ENCODE results near the gene C19orf85. TPM values are rescaled to one million over a fixed set of nuclear protein-coding genes. Genes with fewer than 3 reads are reported as not detected.

Gene C19orf85
- total RNA-seq (2014; rRNA removed; shearing (Covaris generic)) = 0.85 and 1.7 TPM in 2 replicates
- polyA plus RNA-seq (2016; fragmentation: Nextera tagmentation; extraction: Ambion mirVana) = 2.1 and 3.4 TPM in 2 replicates
- long read RNA-seq, partial matches to known transcripts = 0 of 1 reads
- long read RNA-seq, other reads (novel, unspliced or antisense) = 0 of 1 reads

- H3K9me2 ChIP-seq (ENCODE audit: insufficient read depth) = no peaks in the 10 kb centered on the region
- ATAC-seq (no peak), DNase-seq (ENCODE audit: low spot score) (no peak)
- no peaks in the 10 kb centered on the region for H3K36me3 ChIP-seq (ENCODE audit: insufficient read depth)
- H3K4me1 ChIP-seq (ENCODE audit: insufficient read depth) = peaks cover 22% of the 10 kb centered on the region
- no peaks in the 10 kb centered on the region; the same call in 1 of the 2 replicates for H4K20me1 ChIP-seq (replicated peaks; ENCODE audit: insufficient read depth)
- no peaks in the 10 kb centered on the region for H3K27me3 ChIP-seq (ENCODE audit: insufficient read depth)
- peak within 1 kb of the TSS; percentile 76; the same call in 1 of the 2 replicates for H2AFZ ChIP-seq
- no peak within 1 kb of the TSS for H3K4me3 Mint-ChIP-seq
- peaks cover 27% of the 10 kb centered on the region for H3K4me1 Mint-ChIP-seq
- peaks cover 2% of the 10 kb centered on the region; the same call in 1 of the 3 replicates for H3K36me3 Mint-ChIP-seq (ENCODE audit: low read depth)
- 0 out of 2 replicates have a peak within 1 kb of the TSS, but pooled peaks have one; percentile 32 for H3K4me3 ChIP-seq
- peaks cover 21% of the 10 kb centered on the region for H3K27me3 Mint-ChIP-seq (ENCODE audit: insufficient read depth, low read depth, poor library complexity)
- no peak within 1 kb of the TSS for H3K27ac ChIP-seq (ENCODE audit: low read depth)
- peaks cover 24% of the 10 kb centered on the region; the same call in 1 of the 2 replicates for H3F3A ChIP-seq (replicated peaks; ENCODE audit: low read depth)
- peaks cover 9% of the 10 kb centered on the region for H3K79me2 ChIP-seq (replicated peaks; ENCODE audit: insufficient read depth)
- H3K4me2 ChIP-seq = peak within 1 kb of the TSS; percentile 71
- 0 out of 2 replicates have a peak within 1 kb of the TSS, but pooled peaks have one; percentile 14 for H3K27ac Mint-ChIP-seq
- peaks cover 3% of the 10 kb centered on the region; the same call in 1 of the 3 replicates for H3K9me3 Mint-ChIP-seq
- TF ChIP-seq, protein P1, sequence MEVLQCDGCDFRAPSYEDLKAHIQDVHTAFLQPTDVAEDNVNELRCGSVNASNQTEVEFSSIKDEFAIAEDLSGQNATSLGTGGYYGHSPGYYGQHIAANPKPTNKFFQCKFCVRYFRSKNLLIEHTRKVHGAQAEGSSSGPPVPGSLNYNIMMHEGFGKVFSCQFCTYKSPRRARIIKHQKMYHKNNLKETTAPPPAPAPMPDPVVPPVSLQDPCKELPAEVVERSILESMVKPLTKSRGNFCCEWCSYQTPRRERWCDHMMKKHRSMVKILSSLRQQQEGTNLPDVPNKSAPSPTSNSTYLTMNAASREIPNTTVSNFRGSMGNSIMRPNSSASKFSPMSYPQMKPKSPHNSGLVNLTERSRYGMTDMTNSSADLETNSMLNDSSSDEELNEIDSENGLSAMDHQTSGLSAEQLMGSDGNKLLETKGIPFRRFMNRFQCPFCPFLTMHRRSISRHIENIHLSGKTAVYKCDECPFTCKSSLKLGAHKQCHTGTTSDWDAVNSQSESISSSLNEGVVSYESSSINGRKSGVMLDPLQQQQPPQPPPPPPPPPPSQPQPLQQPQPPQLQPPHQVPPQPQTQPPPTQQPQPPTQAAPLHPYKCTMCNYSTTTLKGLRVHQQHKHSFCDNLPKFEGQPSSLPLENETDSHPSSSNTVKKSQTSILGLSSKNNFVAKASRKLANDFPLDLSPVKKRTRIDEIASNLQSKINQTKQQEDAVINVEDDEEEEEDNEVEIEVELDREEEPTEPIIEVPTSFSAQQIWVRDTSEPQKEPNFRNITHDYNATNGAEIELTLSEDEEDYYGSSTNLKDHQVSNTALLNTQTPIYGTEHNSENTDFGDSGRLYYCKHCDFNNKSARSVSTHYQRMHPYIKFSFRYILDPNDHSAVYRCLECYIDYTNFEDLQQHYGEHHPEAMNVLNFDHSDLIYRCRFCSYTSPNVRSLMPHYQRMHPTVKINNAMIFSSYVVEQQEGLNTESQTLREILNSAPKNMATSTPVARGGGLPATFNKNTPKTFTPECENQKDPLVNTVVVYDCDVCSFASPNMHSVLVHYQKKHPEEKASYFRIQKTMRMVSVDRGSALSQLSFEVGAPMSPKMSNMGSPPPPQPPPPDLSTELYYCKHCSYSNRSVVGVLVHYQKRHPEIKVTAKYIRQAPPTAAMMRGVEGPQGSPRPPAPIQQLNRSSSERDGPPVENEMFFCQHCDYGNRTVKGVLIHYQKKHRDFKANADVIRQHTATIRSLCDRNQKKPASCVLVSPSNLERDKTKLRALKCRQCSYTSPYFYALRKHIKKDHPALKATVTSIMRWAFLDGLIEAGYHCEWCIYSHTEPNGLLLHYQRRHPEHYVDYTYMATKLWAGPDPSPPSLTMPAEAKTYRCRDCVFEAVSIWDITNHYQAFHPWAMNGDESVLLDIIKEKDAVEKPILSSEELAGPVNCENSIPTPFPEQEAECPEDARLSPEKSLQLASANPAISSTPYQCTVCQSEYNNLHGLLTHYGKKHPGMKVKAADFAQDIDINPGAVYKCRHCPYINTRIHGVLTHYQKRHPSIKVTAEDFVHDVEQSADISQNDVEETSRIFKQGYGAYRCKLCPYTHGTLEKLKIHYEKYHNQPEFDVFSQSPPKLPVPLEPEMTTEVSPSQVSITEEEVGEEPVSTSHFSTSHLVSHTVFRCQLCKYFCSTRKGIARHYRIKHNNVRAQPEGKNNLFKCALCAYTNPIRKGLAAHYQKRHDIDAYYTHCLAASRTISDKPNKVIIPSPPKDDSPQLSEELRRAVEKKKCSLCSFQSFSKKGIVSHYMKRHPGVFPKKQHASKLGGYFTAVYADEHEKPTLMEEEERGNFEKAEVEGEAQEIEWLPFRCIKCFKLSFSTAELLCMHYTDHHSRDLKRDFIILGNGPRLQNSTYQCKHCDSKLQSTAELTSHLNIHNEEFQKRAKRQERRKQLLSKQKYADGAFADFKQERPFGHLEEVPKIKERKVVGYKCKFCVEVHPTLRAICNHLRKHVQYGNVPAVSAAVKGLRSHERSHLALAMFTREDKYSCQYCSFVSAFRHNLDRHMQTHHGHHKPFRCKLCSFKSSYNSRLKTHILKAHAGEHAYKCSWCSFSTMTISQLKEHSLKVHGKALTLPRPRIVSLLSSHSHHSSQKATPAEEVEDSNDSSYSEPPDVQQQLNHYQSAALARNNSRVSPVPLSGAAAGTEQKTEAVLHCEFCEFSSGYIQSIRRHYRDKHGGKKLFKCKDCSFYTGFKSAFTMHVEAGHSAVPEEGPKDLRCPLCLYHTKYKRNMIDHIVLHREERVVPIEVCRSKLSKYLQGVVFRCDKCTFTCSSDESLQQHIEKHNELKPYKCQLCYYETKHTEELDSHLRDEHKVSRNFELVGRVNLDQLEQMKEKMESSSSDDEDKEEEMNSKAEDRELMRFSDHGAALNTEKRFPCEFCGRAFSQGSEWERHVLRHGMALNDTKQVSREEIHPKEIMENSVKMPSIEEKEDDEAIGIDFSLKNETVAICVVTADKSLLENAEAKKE (CRISPR knock-in tag; IDR thresholded peaks at IDR 0.05) = no peak
- TF ChIP-seq JUNB (IDR thresholded peaks at IDR 0.05; ENCODE audit: unreplicated experiment) (no peak), ZNF331 (CRISPR knock-in tag; IDR thresholded peaks at IDR 0.05; ENCODE audit: low read depth) (no peak), NANOG (IDR thresholded peaks at IDR 0.05; ENCODE audit: borderline replicate concordance) (peak; percentile 29; the same call in 1 of the 2 replicates), CTCF (conservative IDR thresholded peaks at IDR 0.05; ENCODE audit: low read depth in 2 of 2) (no peak)
- TF ChIP-seq, protein P2, sequence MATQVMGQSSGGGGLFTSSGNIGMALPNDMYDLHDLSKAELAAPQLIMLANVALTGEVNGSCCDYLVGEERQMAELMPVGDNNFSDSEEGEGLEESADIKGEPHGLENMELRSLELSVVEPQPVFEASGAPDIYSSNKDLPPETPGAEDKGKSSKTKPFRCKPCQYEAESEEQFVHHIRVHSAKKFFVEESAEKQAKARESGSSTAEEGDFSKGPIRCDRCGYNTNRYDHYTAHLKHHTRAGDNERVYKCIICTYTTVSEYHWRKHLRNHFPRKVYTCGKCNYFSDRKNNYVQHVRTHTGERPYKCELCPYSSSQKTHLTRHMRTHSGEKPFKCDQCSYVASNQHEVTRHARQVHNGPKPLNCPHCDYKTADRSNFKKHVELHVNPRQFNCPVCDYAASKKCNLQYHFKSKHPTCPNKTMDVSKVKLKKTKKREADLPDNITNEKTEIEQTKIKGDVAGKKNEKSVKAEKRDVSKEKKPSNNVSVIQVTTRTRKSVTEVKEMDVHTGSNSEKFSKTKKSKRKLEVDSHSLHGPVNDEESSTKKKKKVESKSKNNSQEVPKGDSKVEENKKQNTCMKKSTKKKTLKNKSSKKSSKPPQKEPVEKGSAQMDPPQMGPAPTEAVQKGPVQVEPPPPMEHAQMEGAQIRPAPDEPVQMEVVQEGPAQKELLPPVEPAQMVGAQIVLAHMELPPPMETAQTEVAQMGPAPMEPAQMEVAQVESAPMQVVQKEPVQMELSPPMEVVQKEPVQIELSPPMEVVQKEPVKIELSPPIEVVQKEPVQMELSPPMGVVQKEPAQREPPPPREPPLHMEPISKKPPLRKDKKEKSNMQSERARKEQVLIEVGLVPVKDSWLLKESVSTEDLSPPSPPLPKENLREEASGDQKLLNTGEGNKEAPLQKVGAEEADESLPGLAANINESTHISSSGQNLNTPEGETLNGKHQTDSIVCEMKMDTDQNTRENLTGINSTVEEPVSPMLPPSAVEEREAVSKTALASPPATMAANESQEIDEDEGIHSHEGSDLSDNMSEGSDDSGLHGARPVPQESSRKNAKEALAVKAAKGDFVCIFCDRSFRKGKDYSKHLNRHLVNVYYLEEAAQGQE (IDR thresholded peaks at IDR 0.05; ENCODE audit: unreplicated experiment) = no peak
Measured at GRCh38 chr19:55464662-55465054, at the start of gene C19orf85. TSS of gene C19orf85 (minus strand) at chr19:55464751. CDS start at chr19:55464554, 197 bp downstream.
